ENCODE data around the gene MARCHF6. TPM values are rescaled to one million over a fixed set of nuclear protein-coding genes. Genes with fewer than 3 reads are reported as not detected.

The MARCHF6 gene
- 36.7 and 88.3 TPM in 2 replicates for total RNA-seq

GRCh38 chr5:10353241-10354047 is at the start of gene MARCHF6:
MARCHF6 (plus strand) TSS chr5:10353695; CDS start chr5:10353899, 204 bp downstream.

GRCh38 chr5:10307206-10308148 is 46.0 kb upstream of the MARCHF6 start, which contains the start of gene CMBL:
CMBL (minus strand) TSS chr5:10307902; CDS start chr5:10290762, 17,140 bp downstream.

Other genes starting within 250 kb of the MARCHF6 start
- 20.5 and 33.9 TPM in 2 replicates for gene ATPSCKMT, start 103.8 kb upstream of the MARCHF6 start, total RNA-seq
- 700 and 920 TPM in 2 replicates for gene CCT5, start 103.4 kb upstream of the MARCHF6 start, total RNA-seq
- gene CMBL, start 45.8 kb upstream of the MARCHF6 start, total RNA-seq = 3.6 and 4.7 TPM in 2 replicates
- gene ROPN1L, start 88.2 kb downstream of the MARCHF6 start, total RNA-seq = 0.30 and 0.32 TPM in 2 replicates
- 3.2 and 7.4 TPM in 2 replicates for gene ANKRD33B, start 210.4 kb downstream of the MARCHF6 start, total RNA-seq